Stimulated activated naive CD4-positive, alpha-beta T cell treated with Interleukin-2 at 50 U/mL for 16 hours (primary cell): ENCODE data around the gene CDK18.
A peak's percentile ranks its signal among the peaks of the same experiment; 100 is the strongest.
"Not testable (repeated sequence)": the region's sequence is repeated elsewhere in the genome, so short reads cannot be mapped to it uniquely, and the experiment has no call there.

Source experiments
- DNase-seq: peaks from one replicate; lab custom pipeline; 2025; lab: John Stamatoyannopoulos, UW

CDK18 gene

DNA sequence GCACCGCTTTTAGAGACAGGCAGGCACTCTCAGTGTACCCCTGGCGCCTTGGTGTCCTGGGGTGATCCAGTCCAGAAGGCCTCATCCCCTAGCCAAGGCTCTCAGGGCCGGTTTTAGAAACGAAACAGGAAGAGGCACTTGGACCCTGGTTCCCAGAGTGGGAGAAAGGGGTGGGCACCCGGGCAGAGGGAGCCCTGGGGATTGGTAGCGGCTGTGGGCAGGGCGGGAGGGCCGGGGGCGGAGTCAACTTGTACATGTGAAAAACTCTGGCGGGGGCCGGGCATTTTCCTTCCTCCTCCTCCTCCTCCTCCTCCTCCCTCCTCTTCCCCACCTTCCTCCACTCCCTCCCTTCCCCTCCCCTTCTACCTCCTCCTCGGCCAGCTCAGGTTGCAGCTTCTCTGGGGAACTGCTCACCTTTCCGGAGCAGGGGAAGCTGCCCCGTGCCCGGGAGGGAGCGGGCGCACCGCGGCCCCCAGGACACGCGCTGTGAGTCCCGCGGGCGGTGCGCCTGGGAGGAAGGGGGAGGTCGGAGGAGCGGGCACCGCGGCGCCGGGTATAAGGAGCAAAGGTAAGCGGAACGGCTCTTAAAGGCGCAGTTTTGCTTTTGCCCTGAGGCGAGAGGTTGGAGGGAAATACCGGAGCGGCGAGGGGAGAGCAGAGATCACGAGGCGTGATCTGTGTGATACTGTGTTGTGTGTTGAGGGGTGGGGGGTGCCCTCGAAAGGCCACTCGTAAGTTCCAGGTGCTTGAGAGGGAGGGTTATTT lies at the start of gene CDK18:
Gene CDK18 (plus strand): TSS at position 359 of the 765 bp plus-strand sequence. CDS start 18,499 bp downstream, outside the sequence.
- peak; percentile 30 for DNase-seq

DNA sequence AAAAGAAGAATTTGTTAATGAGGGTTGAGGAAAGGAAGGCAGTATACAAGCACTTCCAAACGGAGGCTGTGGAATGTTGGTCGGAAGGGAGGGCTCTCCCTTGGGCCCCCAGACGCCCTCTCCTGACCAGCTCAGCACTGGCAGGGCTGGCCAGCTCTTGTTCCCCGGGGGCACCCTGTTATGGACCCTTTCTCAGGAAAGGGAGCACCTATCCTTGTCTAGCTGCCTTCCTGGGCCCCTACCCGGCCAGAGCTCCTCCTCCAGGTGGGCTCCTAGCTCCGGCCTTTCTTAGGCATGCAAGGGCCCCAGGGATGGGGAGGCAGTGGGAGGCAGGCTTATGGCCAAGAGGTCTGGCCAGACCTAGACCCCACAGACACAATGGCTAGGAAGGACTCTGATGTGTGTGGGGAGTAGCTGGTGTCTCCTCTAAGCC lies 49.5 kb upstream of the CDK18 start:
- DNase-seq, result no peak

DNA sequence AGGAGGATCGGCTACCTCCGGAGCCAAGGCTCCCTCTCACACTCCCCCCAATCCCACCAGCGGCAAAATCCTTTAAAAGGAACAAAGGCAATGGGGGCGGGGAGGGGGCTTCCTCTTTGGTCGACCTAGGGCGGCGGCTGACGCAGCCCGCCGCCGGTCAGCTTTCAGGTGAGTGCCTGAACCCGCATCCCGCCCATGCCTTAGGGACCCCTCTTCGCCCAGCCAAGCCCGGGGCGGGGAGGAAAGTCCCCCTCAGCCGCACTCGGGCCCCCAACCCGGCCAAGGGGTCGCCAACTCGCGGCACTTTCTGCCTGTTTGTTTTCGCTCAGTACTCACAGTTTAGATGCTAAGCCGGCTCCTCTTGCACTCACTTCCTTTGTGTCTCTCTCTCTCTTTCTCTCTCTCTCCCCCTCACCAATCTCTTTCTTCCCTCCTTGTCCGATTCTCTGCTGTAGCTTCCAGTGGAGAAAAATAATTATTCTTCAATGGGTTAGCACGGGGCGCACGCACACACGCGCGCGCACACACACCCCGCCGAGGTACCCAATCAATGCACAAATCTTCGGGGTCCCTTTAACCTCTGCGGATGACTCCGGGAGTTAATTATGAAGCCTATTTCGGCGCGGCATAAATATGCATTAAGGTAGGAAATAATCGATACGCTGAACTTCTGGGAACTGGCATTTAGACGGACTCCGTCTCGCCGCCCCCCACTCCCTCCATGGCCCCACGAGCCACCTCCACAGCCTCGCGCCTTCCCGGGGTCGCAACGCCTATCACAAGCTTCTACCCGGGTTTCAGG lies 48.7 kb upstream of the CDK18 start, which contains the start of gene BLACAT1:
Gene BLACAT1 (minus strand): TSS at position 465 of the 802 bp plus-strand sequence.
- DNase-seq, result no peak

DNA sequence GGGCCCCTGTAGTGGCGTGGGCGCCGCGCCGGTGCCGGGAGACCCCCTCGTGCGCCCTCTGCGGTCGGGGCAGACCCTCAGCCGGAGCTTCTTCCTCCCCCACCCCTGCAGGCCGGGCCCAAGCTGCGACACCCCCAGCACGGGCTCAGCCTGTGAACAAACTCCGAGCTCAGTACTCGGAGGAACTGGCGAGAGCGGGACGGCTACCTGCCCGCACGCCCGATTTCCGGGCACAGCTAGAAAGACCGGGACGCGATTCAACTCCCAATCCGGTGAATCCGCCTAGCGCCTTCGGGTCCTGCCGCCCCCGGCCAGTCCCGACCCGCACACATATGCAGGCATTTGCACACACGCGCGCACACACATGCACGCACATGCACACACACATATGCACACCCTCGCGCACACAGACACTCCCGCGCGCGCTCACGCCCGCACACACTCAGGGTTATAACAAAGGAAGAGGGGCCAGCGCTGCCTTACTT lies 48.0 kb upstream of the CDK18 start:
- no peak for DNase-seq

DNA sequence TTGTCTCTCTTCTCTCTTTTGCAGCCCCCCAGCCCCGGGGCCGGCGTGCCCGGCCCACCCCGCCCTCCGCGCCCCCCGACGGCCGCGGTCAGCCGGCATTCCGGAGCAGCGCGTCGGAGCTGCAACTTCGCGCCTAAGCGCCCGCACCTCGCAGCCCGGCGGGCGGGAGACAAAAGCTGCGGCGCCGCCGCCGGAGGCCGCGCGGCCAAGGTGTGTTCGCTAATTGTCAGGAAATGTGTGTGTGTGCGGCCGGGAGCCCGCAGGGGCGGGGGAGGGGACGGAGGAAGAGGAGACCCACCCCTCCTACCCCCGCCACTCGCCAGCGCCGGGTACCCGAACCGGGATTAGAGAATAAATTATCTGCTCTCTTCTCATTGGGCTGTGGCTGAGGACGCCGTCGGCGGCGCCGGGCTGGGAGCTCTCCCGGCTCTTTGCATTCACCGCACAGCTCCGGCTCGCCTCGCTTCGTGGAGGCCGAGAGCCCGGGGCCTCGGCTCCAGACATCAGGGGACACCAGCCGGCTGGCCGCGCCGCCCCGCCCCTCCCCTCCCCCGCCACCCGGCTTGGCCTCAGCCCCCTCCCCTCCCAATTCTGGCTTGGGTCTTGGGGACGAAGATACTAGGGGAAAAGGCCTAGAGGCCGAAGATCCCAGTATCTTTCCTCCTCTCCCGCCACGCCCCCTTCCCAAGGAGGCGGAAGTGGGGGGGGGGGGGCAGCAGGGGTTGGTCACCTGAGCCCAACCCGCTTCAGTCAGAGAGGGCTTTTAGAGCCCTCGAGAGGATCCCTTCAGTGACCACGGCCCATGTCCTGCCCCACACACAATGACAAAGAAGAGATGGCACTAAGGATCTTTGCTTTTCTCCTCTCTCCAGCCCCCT lies 47.4 kb upstream of the CDK18 start:
- DNase-seq, result no peak

DNA sequence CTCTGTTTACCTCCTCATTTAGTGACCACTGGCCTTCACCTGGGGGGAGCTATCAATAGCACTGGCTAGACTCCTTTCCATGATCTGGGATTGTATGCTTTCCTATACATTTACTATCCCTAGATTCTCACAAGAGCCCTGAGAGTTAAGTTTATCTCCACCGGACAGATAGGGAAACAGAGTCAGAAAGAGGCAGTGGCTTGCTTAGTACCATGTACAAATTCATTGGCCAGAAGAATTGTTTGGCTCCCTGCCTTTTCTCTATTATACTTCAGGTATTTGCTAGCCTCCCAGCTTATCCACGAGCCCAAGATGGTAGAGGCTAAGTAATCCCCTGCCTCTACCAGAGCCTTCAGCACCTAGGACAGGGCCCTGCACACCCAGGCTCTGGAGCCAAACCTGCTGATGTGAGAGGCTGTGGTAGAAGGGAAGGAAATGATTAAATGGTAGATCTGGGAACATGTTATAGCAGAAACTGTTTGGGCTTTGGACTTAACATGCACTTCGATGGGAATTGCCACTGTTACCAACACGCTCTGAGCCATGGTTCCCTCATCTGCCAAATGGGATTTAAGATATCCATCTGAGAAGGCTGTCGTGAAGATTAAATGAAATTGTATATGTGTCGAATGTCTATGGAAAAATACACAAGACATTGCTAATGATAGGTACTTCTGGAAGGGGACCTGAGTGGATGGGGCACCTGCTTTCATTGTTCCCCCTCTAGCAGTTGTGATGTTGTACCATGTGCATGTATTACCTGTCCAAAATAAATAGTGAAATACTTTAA lies 45.5 kb upstream of the CDK18 start:
- peak; percentile 6 for DNase-seq

DNA sequence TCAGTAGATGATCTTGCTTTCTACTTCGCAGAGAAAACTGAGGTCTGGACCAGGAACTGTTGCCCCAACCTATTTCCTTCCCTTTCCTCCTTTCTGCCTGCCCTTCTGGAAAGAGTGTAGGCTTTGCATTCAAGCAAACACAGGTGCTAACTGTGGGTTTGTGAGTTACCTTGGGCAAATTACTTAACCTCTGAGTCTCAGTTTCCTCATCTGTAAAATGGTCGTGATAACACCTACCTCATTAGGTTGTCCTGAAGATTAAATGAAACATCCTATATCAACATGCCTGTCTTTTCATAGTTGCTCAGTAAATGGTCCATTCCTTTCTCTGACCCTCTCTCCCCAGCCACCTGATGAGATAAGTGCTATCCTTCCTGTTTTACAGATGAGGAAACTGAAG lies 39.1 kb upstream of the CDK18 start:
- DNase-seq, result no peak

DNA sequence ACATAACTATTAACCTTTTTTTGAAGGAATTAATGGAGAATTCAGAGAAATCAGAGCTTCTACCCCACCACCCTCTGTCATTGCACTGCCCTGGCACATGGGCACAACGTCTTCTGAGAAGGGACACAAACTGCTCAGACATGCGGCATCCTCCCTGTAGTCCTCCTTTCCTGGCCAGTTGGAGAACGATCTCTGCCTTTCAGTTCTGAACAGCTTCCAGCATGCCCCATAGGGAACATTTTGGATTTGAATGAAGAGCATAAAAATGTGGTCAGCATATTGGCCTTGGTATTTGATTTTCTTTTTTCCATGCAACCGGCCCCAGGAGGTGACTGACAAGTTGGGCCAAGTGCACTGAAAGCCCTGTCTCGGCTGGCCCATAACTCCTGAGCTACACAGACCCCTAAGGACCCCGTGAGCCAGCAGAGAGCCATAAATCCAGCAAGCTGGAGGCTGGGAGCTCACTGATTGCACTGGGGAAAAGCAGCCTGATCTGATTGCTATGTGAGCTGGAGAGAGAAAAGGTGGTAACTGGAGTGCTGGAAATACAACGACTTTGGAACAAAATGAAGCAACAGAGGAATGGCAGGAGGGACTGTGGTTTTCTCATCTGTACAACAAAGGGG lies 37.8 kb upstream of the CDK18 start:
- DNase-seq, result no peak

DNA sequence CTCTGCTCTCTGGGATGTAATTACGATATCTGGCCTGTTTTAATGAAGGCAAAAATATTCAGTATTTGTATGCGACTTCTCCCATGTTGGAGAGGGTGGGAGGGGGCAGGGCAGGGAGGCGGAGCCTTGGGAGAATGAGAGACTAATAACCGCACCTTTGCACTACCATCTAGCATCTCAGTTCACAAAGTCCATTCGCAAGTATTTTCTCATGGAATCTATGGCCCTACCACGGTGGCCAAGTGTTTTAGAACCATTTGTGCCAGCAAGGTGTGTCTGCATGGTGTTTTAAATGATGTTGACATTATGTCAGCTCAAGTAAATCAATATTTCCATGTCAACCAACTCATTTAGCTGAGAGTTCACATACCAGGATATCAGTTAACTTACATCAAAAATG lies 34.3 kb upstream of the CDK18 start:
- no peak for DNase-seq

DNA sequence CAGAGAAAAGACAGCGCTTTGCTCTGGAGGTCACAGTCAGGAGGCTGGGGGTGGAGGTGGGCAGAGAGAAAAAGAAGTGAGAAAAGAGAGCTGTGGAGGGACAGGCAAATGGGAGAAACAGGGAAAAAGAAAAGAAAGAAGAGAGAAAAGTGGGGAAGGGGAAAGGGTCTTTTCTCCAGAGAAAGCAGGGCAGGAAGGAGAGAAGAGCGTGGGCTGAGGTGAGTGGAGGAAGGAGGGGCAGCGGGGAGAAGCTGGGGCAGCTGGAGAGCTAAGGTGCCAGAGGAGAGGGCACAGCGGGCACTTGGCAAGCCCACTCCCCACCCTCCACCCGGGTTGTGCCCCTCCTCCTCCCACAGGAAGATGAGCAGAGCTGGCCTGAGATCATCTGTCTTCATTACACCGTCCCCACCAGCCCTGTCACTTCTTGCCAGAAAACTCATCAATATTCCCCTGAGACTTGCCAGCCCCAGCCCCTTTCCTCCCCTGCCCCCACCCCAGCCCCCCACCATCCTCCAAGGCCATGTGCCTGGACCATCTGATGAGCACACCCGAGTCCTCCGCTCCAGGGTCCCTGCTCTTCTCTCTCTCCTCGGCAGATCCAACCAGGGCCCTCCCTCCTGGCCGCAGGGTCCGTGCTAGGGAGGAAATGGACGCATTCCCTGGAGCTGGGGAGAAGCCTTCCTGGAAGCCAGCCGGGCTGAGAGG lies 31.6 kb upstream of the CDK18 start:
- no peak for DNase-seq

DNA sequence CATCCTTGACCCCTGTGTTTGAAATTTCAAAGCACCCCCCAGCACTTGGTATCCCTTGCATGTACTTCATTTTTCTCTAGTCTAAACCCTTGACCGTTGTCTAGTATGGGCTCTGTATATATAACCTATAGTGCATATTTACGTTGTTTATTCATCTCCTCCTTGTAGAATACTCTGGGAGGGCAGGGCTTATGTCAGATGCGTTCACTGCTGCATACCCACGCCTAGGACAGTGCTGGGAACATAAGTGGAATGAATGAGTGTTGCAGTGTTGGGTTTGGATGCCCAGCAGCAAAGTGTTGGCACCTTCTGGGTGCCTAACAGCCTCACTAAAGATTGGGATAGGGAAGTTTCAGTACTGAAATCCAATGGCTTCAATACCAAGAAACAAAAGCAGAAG lies 31.0 kb upstream of the CDK18 start:
- DNase-seq, result no peak

DNA sequence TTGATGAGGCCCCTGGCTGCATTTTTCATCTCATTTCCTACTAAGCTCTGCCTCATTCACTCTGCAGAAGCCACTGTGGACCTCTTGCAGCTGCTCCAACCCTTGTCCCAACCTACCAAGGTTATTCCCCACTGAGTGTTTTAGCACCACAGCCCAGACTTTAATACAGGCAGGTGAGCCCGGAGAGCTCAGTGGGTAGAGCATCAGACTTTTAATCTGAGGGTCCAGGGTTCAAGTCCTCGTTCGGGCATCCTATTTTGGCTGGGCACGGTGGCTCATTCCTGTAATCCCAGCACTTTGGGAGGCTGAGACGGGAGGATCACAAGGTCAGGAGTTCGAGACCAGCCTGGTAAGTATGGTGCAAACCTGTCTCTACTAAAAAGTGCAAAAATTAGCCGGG lies 30.5 kb upstream of the CDK18 start:
- DNase-seq, result no peak

DNA sequence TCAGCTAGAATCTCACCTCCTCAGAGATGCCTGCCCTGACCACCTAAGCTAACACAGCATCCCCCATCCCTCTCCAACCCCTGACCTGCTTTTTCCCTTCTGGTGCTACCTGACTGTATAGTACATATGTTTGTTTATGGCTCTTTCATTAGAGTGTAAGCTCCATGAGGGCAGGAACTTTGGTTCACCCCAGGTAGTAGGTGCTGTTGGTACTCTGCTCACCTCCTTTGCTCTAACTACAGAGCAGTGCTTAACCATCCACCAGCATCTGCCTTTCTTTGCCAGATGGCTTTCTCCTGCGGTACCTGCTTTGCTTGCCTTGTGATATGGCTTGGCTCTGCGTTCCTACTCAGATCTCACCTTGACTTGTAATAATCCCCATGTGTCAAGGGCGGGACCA lies 29.9 kb upstream of the CDK18 start:
- DNase-seq, result no peak

DNA sequence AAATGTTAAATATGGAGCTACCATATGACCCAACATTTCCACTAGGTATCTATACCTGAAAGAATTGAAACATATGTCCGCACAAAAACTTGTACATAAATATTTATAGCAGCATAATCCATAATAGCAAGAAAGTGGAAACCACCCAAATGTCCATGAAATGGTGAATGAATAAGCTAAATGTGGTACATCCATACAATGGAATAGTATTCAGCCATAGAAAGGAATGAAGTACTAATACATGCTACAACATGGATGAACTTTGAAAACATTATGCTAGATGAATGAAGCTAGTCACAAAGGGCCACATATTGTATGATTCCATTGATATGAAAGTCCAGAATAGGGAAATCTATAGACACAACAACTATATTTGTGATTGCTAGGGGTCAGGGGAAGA lies 28.6 kb upstream of the CDK18 start:
- no peak for DNase-seq

DNA sequence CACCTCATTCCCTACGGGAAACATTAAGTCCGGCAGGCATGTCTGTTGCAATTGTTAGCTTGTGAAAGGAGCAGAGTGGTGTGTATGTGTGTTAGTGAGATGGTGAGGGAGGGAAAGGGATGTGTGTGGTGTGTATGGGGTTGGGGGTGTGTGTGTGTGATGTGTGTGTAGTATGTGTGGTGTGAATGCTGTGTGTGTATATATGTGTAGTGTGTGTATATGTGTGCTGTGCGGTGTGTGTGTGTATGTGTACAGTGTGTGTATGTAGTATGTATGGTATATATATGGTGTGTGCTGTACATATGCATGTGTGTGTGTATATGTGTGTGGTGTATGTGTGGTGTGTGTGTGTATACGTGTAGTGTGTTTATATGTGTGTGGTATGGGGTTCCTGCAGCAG lies 27.8 kb upstream of the CDK18 start:
- DNase-seq, result no peak

DNA sequence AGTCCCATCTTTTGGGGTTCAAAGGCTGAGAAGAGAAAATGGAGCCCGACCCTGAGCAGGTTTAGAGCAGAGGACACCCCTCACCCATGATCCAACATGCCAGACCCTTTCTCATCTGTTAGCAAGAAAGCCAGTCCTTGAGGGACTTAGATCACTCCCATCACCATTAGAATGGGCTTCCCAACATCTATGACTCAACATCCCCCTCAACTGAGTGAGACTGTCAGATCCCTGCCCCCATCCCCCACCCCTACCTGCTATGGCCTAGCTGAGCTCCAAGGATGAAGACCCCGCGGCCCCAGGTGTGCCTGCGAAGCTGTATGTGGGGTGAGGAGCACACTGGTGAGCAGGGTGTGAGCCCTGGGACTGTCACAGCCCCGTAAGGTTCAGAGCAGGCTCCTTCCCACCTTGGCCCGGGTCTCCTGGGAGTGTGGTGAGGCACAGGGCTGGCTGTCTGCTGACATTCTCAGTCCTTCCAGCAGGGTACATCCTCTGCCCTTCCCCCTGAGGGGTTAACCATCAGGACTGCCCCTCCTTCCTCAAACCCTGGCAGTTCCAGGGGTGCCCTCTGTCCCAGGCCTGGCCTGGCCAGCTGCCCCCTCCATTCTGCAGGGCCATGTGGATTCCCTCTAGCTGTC lies 27.2 kb upstream of the CDK18 start:
- no peak for DNase-seq

DNA sequence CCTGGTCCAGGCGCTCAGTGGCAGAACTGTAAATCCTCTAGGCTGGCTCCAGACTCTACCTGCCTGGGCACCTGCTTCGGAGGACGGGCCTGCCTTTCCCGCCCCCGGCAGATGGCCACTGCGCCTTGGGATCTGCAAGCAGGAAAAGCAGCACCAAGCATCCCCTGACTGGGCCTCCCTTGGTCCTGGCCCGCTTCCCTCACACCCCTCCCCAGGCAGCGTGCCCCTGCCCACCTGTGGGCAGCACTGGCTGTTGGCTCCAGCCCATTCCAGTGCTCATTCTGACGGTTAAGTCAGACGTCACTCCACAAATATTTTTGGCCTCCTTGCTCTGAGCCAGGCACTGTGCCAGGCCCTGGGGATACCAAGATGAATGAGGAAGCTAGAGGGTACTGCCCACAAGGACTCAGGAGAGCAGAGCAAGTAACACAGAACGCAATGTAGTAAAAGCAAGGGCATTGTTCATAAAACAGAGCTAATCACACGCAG lies 26.7 kb upstream of the CDK18 start:
- DNase-seq, result no peak

DNA sequence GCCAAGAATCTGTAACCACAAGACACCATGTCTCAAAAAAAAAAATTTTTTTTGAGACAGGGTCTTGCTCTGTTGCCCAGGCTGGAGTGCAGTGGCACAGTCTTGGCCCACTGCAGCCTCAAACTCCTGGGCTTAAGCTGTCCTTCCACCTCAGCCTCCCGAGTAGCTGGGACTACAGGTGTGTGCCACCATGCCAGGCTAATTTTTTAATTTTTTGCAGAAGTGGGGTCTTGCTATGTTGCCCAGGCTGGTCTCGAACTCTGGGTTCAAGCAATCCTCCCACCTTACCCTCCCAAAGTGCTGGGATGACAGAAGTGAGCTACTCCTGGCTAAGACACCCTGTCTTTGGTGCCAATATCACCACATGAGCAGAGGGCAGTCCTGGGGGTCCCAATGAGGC lies 25.5 kb upstream of the CDK18 start:
- DNase-seq, result not testable (repeated sequence)

DNA sequence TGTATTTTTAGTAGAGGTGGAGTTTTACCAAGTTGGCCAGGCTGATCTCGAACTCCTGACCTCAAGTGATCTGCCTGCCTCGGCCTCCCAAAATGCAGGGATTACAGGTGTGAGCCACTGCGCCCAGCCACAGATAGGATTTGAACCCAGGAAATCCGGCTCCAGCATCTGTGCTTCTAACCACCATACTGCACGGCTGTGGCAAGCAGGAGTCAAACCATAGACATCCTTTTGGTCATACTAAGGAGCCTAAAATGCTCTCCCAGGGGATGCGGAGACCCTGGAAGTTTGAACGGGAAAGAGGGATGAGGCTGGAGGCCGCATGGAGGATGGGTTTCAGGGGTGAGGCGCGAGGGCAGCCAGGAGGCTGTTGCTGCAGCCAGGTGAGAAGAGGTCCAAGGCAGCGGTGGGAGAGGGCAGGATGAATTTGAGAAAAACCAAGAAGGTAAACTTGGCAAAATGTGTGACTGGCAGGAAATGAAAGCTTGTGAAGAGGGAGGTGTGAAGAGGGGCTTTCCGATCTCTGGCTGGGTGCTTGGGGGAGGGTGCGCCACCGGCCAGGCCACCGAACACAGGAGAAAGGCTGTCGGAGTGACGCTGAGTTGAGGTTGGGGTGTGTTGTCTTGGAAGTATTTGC lies 24.0 kb upstream of the CDK18 start:
- DNase-seq, result peak; percentile 60
